ENCODE results near the gene GSAP. TPM values are rescaled to one million over a fixed set of nuclear protein-coding genes. Genes with fewer than 3 reads are reported as not detected.

The GSAP gene
- total RNA-seq, 2 donors from 2014 or later, result 10.0 to 13.0 TPM

DNA sequence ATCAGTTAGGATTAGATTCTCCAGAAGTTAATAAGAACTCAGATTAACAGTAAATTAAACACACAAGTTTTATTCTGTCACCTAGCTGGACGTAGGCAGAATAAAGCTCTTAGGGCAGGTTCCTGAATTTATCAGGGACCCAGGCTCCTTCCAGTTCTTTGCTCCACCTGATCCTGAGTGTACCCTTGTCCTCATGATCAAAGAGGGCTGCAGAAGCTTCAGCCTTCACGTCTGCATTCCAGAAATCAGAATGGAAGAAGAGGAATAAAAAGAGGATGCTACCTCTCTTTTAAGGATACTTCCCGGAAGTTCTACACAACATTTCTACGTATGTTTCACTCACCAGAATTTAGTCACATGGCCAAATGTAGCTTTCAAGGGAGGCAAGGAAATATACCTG is 1.7 kb upstream of the GSAP start:
- WGBS, result 96% methylated on average over 4 of the region's 4 CpGs
- no peaks in the 10 kb centered on the region for H3K9me3 ChIP-seq
- intact Hi-C loops (cut with DNase I), result loop anchor here (2.0 kb wide), 1 partner anchor 121 kb away; no protein-coding TSS in a partner anchor

DNA sequence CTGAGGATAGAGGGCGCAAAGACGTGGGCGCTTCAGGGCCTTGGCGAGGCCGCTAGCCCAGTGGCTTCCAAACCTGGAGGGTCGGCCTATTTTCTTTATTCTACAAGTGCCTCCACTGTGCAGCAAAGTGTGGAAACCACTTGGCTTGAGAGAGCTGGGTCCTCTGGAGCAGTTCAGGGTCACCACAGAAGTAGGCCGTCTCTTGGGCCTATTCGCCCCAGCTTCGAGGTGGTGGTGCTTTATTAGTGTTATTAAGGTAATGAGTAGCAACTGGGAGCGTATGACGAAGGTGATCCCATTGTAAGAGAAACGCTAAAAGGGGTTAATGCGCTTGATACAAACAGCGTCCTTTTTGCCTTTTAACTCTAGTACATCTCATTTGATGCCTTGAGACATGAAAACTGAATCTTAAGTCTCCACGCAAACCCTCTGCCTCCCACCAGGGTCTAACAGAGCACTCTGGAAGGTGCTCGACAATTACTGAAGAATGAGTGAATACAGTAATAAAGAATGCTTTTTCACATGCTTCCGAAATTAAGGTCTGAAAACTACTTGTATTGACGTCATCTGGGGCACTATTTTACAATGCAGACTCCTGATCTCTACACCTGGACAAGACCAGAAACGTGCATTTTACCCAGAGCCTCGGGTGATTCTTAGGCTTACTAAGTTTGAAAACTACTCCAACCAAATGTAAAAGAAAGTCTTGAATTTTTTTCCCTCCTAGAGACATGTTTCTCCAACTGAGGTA is 647 bp upstream of the GSAP start:
- Histone ChIP-seq H3K27me3 (replicated peaks; ENCODE audit: insufficient read depth) (no peaks in the 10 kb centered on the region), H3K36me3 (no peaks in the 10 kb centered on the region), H3K4me1 (replicated peaks) (no peaks in the 10 kb centered on the region), H3K27ac (peak overlapping the region; percentile 85), H3K9me3 (no peaks in the 10 kb centered on the region), H3K4me3 (peak overlapping the region; percentile 70 to 94)
- intact Hi-C loops (cut with DNase I), result loop anchor here (2.0 kb wide), 1 partner anchor 122 kb away; no protein-coding TSS in a partner anchor
- DNase-seq (ENCODE audit: low spot score), result no peak
- TF ChIP-seq POLR2A (IDR thresholded peaks at IDR 0.05) (no peak), POLR2AphosphoS5 (IDR thresholded peaks at IDR 0.05) (no peak)
- TF ChIP-seq, protein P1, sequence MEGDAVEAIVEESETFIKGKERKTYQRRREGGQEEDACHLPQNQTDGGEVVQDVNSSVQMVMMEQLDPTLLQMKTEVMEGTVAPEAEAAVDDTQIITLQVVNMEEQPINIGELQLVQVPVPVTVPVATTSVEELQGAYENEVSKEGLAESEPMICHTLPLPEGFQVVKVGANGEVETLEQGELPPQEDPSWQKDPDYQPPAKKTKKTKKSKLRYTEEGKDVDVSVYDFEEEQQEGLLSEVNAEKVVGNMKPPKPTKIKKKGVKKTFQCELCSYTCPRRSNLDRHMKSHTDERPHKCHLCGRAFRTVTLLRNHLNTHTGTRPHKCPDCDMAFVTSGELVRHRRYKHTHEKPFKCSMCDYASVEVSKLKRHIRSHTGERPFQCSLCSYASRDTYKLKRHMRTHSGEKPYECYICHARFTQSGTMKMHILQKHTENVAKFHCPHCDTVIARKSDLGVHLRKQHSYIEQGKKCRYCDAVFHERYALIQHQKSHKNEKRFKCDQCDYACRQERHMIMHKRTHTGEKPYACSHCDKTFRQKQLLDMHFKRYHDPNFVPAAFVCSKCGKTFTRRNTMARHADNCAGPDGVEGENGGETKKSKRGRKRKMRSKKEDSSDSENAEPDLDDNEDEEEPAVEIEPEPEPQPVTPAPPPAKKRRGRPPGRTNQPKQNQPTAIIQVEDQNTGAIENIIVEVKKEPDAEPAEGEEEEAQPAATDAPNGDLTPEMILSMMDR (IDR thresholded peaks at IDR 0.05), result peak in 1 of 4 experiments; percentile 4
- WGBS, result 65% methylated on average over 15 of the region's 20 CpGs

More for the DNA sequence above, 1.7 kb upstream of the GSAP start:
- Histone ChIP-seq H3K4me3 (no peak overlapping the region), H3K36me3 (no peaks in the 10 kb centered on the region), H3K4me1 (replicated peaks) (no peaks in the 10 kb centered on the region), H3K27me3 (replicated peaks; ENCODE audit: insufficient read depth) (no peaks in the 10 kb centered on the region), H3K27ac (no peak overlapping the region)
- TF ChIP-seq POLR2A (IDR thresholded peaks at IDR 0.05), result no peak
- no peak for TF ChIP-seq POLR2AphosphoS5 (IDR thresholded peaks at IDR 0.05)
- TF ChIP-seq, protein P1 (IDR thresholded peaks at IDR 0.05), result no peak
- no peak for DNase-seq (ENCODE audit: low spot score)

DNA sequence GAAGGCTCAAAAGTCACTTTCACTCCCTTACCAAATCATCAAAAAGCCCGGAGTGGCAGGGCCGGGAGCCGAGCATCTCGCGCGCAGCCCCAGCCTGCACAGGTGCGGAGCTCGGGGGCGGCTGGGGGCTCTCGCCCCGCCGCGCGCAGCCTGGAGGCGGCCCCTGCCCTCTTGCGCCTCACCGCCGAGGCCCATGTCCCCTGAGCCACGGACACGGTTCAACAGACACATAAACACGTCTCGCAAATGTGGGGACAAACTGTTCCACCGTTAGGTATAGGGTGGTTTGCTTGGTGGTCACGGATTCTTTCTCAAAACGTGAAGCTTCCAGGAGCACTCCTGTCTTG is 700 bp downstream of the GSAP start:
- Histone ChIP-seq H3K4me3 (peak overlapping the region; percentile 70 to 94), H3K36me3 (no peaks in the 10 kb centered on the region), H3K27ac (peak overlapping the region; percentile 85), H3K27me3 (replicated peaks; ENCODE audit: insufficient read depth) (no peaks in the 10 kb centered on the region), H3K4me1 (replicated peaks) (no peaks in the 10 kb centered on the region), H3K9me3 (no peaks in the 10 kb centered on the region)
- DNase-seq (ENCODE audit: low spot score), result peak; percentile 9
- 2% methylated on average over 25 of the region's 25 CpGs for WGBS
- TF ChIP-seq, protein P1 (IDR thresholded peaks at IDR 0.05), result no peak
- TF ChIP-seq POLR2A (IDR thresholded peaks at IDR 0.05), result no peak
- no peak for TF ChIP-seq POLR2AphosphoS5 (IDR thresholded peaks at IDR 0.05)
- intact Hi-C loops (cut with DNase I), result no loop called here

DNA sequence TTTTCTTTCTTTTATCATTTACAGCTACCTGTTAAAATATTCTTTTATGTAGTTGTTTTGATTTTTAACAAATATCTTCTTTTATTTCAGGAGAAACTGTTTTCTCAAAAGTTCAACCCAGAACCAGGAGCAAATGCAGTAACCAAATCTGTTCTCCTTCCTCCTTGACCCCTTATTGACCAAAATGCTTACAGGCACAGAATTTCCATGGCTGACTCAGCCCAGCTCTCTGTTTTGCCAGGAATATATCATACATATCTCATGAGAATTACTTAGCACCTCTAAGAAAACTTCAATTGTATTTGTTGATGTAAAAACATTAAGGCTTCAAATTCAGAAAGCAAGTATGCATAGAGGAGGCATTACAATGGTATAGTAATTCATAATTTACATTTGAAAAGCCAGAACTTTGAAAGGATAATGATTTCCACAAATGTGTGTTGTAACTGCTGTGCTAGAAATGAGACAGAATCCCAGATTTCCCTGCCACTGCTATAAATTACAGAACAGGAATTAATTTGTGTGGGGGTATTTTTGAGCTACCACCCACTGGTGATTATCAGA is 2.2 kb downstream of the GSAP start:
- H3K27ac ChIP-seq, result no peak overlapping the region
- TF ChIP-seq POLR2AphosphoS5 (IDR thresholded peaks at IDR 0.05) (no peak), POLR2A (IDR thresholded peaks at IDR 0.05) (no peak)
- TF ChIP-seq, protein P1 (IDR thresholded peaks at IDR 0.05), result no peak
- no peak for DNase-seq (ENCODE audit: low spot score)
- H3K36me3 ChIP-seq, result no peaks in the 10 kb centered on the region
- H3K4me3 ChIP-seq, result no peak overlapping the region
- intact Hi-C loops (cut with DNase I), result no loop called here
- no peaks in the 10 kb centered on the region for H3K9me3 ChIP-seq
- H3K4me1 ChIP-seq (replicated peaks), result no peaks in the 10 kb centered on the region
- H3K27me3 ChIP-seq (replicated peaks; ENCODE audit: insufficient read depth), result no peaks in the 10 kb centered on the region

DNA sequence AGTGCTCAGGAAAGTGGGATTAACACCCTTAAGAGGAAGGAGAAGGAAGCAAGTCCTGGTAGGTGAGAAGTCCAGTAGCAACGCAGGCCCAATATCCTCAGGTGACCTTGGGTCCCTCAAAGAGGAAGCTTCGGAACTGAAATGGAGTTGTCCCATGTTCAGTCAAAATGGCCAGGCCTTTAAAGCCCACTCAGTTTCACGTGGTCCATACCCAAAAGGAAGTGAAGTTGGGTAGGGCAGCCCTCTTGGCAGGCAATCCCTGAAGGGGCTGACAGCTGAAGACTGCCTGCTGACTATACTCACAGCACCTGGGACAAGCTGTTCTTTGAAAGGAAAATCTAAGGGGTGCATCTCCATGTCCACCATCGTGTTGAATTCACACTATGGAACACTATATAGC is 3.0 kb downstream of the GSAP start:
- H3K4me3 ChIP-seq, result no peak overlapping the region
- H3K36me3 ChIP-seq, result no peaks in the 10 kb centered on the region
- DNase-seq (ENCODE audit: low spot score), result no peak
- no peaks in the 10 kb centered on the region for H3K4me1 ChIP-seq (replicated peaks)
- no peak for TF ChIP-seq POLR2AphosphoS5 (IDR thresholded peaks at IDR 0.05)
- no peak for TF ChIP-seq POLR2A (IDR thresholded peaks at IDR 0.05)
- TF ChIP-seq, protein P1 (IDR thresholded peaks at IDR 0.05), result no peak
- H3K27me3 ChIP-seq (replicated peaks; ENCODE audit: insufficient read depth), result no peaks in the 10 kb centered on the region
- no peaks in the 10 kb centered on the region for H3K9me3 ChIP-seq
- H3K27ac ChIP-seq, result no peak overlapping the region
- WGBS, result 75% methylated on average over 4 of the region's 4 CpGs
- intact Hi-C loops (cut with DNase I), result no loop called here
